Smooth muscle cell (in vitro differentiated cells): ENCODE data around the gene IP6K2. TPM values are rescaled to one million over a fixed set of nuclear protein-coding genes. Genes with fewer than 3 reads are reported as not detected.
A peak's percentile ranks its signal among the peaks of the same experiment; 100 is the strongest.
"Not testable (repeated sequence)": the region's sequence is repeated elsewhere in the genome, so short reads cannot be mapped to it uniquely, and the experiment has no call there.

Experiments used
- DNase-seq: peaks from one replicate; lab custom pipeline; 2025; ENCODE audit not compliant: unreplicated experiment; lab: John Stamatoyannopoulos, UW
- H2AFZ ChIP-seq: fragments of 200-600 bp; sonication (generic); 2 replicates; pipeline ENCODE4 v1.6.0; 2016; ENCODE audit warnings: antibody characterized with exemption, low read depth, mild to moderate bottlenecking
- H3F3A ChIP-seq: fragments of 200-600 bp; sonication (generic); 2 replicates; pipeline ENCODE4 v1.6.0; 2017; ENCODE audit warnings: antibody characterized with exemption, low read depth
- H3K27ac ChIP-seq: fragments of 200-600 bp; sonication (generic); 2 replicates; pipeline ENCODE4 v1.5.1; 2016; ENCODE audit warnings: low read depth, mild to moderate bottlenecking
- H3K27me3 ChIP-seq: fragments of 200-600 bp; sonication (generic); 2 replicates; pipeline ENCODE4 v1.6.1; 2016; ENCODE audit warnings: low read depth, mild to moderate bottlenecking
- H3K36me3 ChIP-seq: fragments of 200-600 bp; sonication (generic); 2 replicates; pipeline ENCODE4 v1.5.1; 2016; ENCODE audit warnings: low read depth
- H3K4me1 ChIP-seq: fragments of 200-600 bp; sonication (generic); 2 replicates; pipeline ENCODE4 v1.5.1; 2016; ENCODE audit warnings: low read depth
- H3K4me2 ChIP-seq: fragments of 200-600 bp; sonication (generic); 2 replicates; pipeline ENCODE4 v1.6.0; 2016; ENCODE audit warnings: mild to moderate bottlenecking
- H3K4me3 ChIP-seq: fragments of 200-600 bp; sonication (generic); 2 replicates; pipeline ENCODE4 v1.5.1; 2016; ENCODE audit warnings: mild to moderate bottlenecking
- H3K79me2 ChIP-seq: fragments of 200-600 bp; sonication (generic); 2 replicates; pipeline ENCODE4 v1.6.0; 2016; ENCODE audit warnings: low read depth, mild to moderate bottlenecking
- H3K9ac ChIP-seq: fragments of 200-600 bp; sonication (generic); 2 replicates; pipeline ENCODE4 v1.6.0; 2016; ENCODE audit warnings: low read depth
- H3K9me3 ChIP-seq: fragments of 200-600 bp; sonication (generic); replicated peaks from 2 replicates; pipeline ENCODE4 v1.5.1; 2016; ENCODE audit warnings: low read depth
- H4K20me1 ChIP-seq: fragments of 200-600 bp; sonication (generic); 2 replicates; pipeline ENCODE4 v1.6.0; 2016; ENCODE audit warnings: low read depth
- CTCF ChIP-seq: fragments of 200-600 bp; sonication (generic); IDR thresholded peaks from 2 replicates; pipeline ENCODE4 v1.5.1; 2017; ENCODE audit warnings: borderline replicate concordance, mild to moderate bottlenecking, antibody characterized with exemption; ENCODE audit not compliant: insufficient read depth, poor library complexity, severe bottlenecking
- WGBS: methylation state at CpG from one replicate; pipeline ENCODE4 v1.1.7; 2016; ENCODE audit warnings: low lambda C conversion rate; 5-methylcytosine and 5-hydroxymethylcytosine counted together
- polyA plus RNA-seq: library from polyadenylated mRNA; unstranded; fragments of >200 nt; fragmentation: Nextera tagmentation; extraction: Ambion mirVana; gene quantifications from 2 replicates; pipeline ENCODE4 v1.2.1, GENCODE V29; 2016
- total RNA-seq: library from RNA; depleted of rRNA; stranded (reverse); fragments of >200 nt; gene quantifications from 2 replicates; pipeline ENCODE4 v1.2.3, GENCODE V29; 2014

Gene IP6K2
- total and polyA plus RNA-seq, 2 experiments from 2014 or later: 106 to 124 TPM

DNA sequence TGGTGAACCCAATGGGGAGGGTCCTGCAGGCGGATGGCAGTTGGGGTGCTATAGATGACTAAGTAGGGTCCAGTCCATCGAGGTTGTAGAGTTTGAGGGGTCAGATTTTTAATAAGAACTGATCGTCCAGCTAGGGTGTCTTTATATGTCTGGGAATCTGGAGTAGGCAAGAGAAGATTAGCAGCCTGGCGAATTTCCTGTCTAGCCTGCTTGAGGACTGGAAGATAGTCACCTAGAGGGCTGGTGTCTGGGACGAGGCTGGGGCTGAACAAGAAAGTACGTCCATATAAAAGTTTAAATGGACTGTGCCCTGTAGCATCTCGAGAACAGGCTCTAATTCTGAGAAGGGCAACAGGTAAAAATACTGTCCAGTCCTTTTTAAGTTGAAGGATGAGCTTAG, 6.7 kb upstream of the IP6K2 start:
- Histone ChIP-seq H3K4me3 (no peak overlapping the region), H3K9ac (no peak overlapping the region), H3K36me3 (no peaks in the 10 kb centered on the region), H3K79me2 (no peaks in the 10 kb centered on the region), H3K27ac (no peak overlapping the region), H3K4me2 (no peak overlapping the region), H4K20me1 (no peaks in the 10 kb centered on the region), H3K27me3 (no peaks in the 10 kb centered on the region), H3K9me3 (no peaks in the 10 kb centered on the region), H3F3A (no peaks in the 10 kb centered on the region), H2AFZ (no peak overlapping the region), H3K4me1 (no peaks in the 10 kb centered on the region)
- DNase-seq: no peak
- 69% methylated on average over 7 of the region's 7 CpGs for WGBS
- TF ChIP-seq CTCF: no peak

GRCh38 chr3:48723293-48723692, 6.3 kb upstream of the IP6K2 start:
- not testable (repeated sequence) for H3K9ac ChIP-seq, H2AFZ ChIP-seq, H3K4me1 ChIP-seq, DNase-seq, H3K79me2 ChIP-seq, H3K9me3 ChIP-seq, H3K36me3 ChIP-seq, H3F3A ChIP-seq, H4K20me1 ChIP-seq, H3K27ac ChIP-seq, H3K4me2 ChIP-seq, H3K27me3 ChIP-seq, H3K4me3 ChIP-seq
- 97% methylated on average over 3 of the region's 3 CpGs for WGBS

DNA sequence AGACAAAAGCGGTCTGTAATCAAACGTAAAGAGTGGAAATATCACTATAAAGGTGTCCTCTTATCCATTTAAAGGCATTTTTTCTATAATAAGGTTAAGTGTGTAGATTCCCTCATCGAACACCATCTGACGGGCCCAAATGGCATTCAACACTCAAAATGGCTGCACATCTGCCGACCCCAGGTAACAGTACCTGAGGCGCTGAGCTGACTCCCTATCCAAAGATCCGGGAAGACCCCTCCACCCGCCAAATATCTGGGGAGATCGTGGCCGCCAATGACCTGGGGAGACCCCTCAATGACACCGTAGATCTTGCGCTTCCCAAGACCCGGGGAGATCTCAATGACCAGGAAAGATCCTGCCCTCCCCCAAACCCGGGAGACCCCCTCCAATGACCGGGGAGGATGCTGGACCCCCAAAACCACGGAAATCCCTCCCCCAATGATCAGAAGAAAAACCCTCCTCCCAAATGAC, 476 bp downstream of the IP6K2 start:
- no peaks in the 10 kb centered on the region for H3F3A ChIP-seq
- H3K9me3 ChIP-seq: no peaks in the 10 kb centered on the region
- peaks cover 2% of the 10 kb centered on the region for H3K36me3 ChIP-seq
- H2AFZ ChIP-seq: no peak overlapping the region
- TF ChIP-seq CTCF: no peak
- H3K4me3 ChIP-seq: peak overlapping the region; percentile 94
- no peaks in the 10 kb centered on the region for H3K27me3 ChIP-seq
- H3K79me2 ChIP-seq: peaks cover 55% of the 10 kb centered on the region
- peak overlapping the region; percentile 97 for H3K4me2 ChIP-seq
- H3K4me1 ChIP-seq: peaks cover 17% of the 10 kb centered on the region
- H3K9ac ChIP-seq: peak overlapping the region; percentile 100
- H4K20me1 ChIP-seq: peaks cover 49% of the 10 kb centered on the region
- H3K27ac ChIP-seq: peak overlapping the region; percentile 94
- no peak for DNase-seq
- WGBS: 0% methylated on average over 16 of the region's 16 CpGs

- Histone ChIP-seq H3K4me1 (peaks cover 17% of the 10 kb centered on the region), H3F3A (peaks cover 7% of the 10 kb centered on the region), H3K9ac (peak overlapping the region; percentile 100), H3K4me3 (peak overlapping the region; percentile 94), H3K9me3 (no peaks in the 10 kb centered on the region), H3K27ac (peak overlapping the region; percentile 94), H3K27me3 (no peaks in the 10 kb centered on the region), H3K4me2 (peak overlapping the region; percentile 97), H3K79me2 (peaks cover 67% of the 10 kb centered on the region), H2AFZ (no peak overlapping the region), H3K36me3 (peaks cover 6% of the 10 kb centered on the region), H4K20me1 (peaks cover 61% of the 10 kb centered on the region)
- TF ChIP-seq CTCF: no peak
- no peak for DNase-seq
Observed at GRCh38 chr3:48715174-48715800, 1.7 kb downstream of the IP6K2 start.
